GM23248 (cell line): Measurements from ENCODE around the gene PDIK1L. TPM values are rescaled to one million over a fixed set of nuclear protein-coding genes. Genes with fewer than 3 reads are reported as not detected.

Experiments used
- DNase-seq: peaks from one replicate; pipeline ENCODE4 v3.0.0-alpha.2; 2015
- H2AFZ ChIP-seq: fragments of 200-600 bp; sonication (generic); 2 replicates; pipeline ENCODE4 v1.6.1; 2016; ENCODE audit warnings: antibody characterized with exemption
- H3F3A ChIP-seq: fragments of 200-600 bp; sonication (generic); 2 replicates; pipeline ENCODE4 v1.6.1; 2016; ENCODE audit warnings: mild to moderate bottlenecking, antibody characterized with exemption, mixed run types; ENCODE audit not compliant: insufficient read depth
- H3K27ac ChIP-seq: fragments of 200-600 bp; sonication (generic); 2 replicates; pipeline ENCODE4 v1.5.1; 2016; ENCODE audit warnings: mild to moderate bottlenecking
- H3K27me3 ChIP-seq: fragments of 200-600 bp; sonication (generic); replicated peaks from 2 replicates; pipeline ENCODE4 v1.6.1; 2016; ENCODE audit warnings: mild to moderate bottlenecking; ENCODE audit not compliant: insufficient read depth
- H3K36me3 ChIP-seq: fragments of 200-600 bp; sonication (generic); 2 replicates; pipeline ENCODE4 v1.6.1; 2016; ENCODE audit warnings: low read depth, mild to moderate bottlenecking
- H3K4me1 ChIP-seq: fragments of 200-600 bp; sonication (generic); 2 replicates; pipeline ENCODE4 v1.6.1; 2016; ENCODE audit warnings: mild to moderate bottlenecking; ENCODE audit not compliant: insufficient read depth
- H3K4me2 ChIP-seq: fragments of 200-600 bp; sonication (generic); one replicate; pipeline ENCODE4 v1.6.1; 2016; ENCODE audit warnings: mild to moderate bottlenecking; ENCODE audit not compliant: unreplicated experiment
- H3K4me3 ChIP-seq: fragments of 200-600 bp; sonication (generic); 2 replicates; pipeline ENCODE4 v1.5.1; 2016; ENCODE audit warnings: mild to moderate bottlenecking
- H3K79me2 ChIP-seq: fragments of 200-600 bp; sonication (generic); 2 replicates; pipeline ENCODE4 v1.6.1; 2016; ENCODE audit warnings: mild to moderate bottlenecking; ENCODE audit not compliant: insufficient read depth
- H3K9ac ChIP-seq: fragments of 200-600 bp; sonication (generic); 2 replicates; pipeline ENCODE4 v1.6.1; 2016; ENCODE audit warnings: mild to moderate bottlenecking
- H3K9me2 ChIP-seq: fragments of 200-600 bp; sonication (generic); 2 replicates; pipeline ENCODE4 v1.6.1; 2016; ENCODE audit warnings: mixed run types, mild to moderate bottlenecking, moderate library complexity; ENCODE audit not compliant: insufficient read depth
- H3K9me3 ChIP-seq: fragments of 200-600 bp; sonication (generic); one replicate; pipeline ENCODE4 v1.6.1; 2017; ENCODE audit warnings: low read depth
- H4K20me1 ChIP-seq: fragments of 200-600 bp; sonication (generic); 2 replicates; pipeline ENCODE4 v1.6.0; 2016; ENCODE audit not compliant: insufficient read depth
- EZH2 ChIP-seq: fragments of 200-600 bp; sonication (generic); IDR thresholded peaks from 2 replicates; pipeline ENCODE4 v1.6.1; 2018; ENCODE audit warnings: antibody characterized with exemption, mild to moderate bottlenecking; ENCODE audit not compliant: insufficient read depth, poor library complexity, severe bottlenecking
- EZH2phosphoT487 ChIP-seq: fragments of 200-600 bp; sonication (generic); IDR thresholded peaks from 2 replicates; pipeline ENCODE4 v1.6.1; 2018; ENCODE audit warnings: antibody characterized with exemption, moderate library complexity, mild to moderate bottlenecking, low read depth; ENCODE audit not compliant: insufficient read depth
- WGBS, 2 experiments: methylation state at CpG; one replicate each; pipeline ENCODE4 v1.1.6; 2015 to 2017; ENCODE audit warnings: low lambda C conversion rate in 2 of 2, low coverage in 1 of 2; ENCODE audit errors: missing lambda C conversion rate in 2 of 2; 5-methylcytosine and 5-hydroxymethylcytosine counted together
- in situ Hi-C: fragments of 300-500 bp; cut with MboI; formaldehyde crosslinking; loops from 2 replicates; pipeline ENCODE4 v1.15.0; 2020
- polyA plus RNA-seq: library from polyadenylated mRNA; unstranded; fragments of >200 nt; fragmentation: Nextera tagmentation; extraction: Ambion mirVana; gene quantifications from 2 replicates; pipeline ENCODE4 v1.2.1, GENCODE V29; 2016
- total RNA-seq: library from RNA; depleted of rRNA; stranded (reverse); fragments of >200 nt; shearing (Covaris generic); gene quantifications from 2 replicates; pipeline ENCODE4 v1.2.3, GENCODE V29; 2014

Gene PDIK1L
- total and polyA plus RNA-seq, 2 experiments from 2014 or later = 3.5 to 6.6 TPM

- Histone ChIP-seq H4K20me1 (no peaks in the 10 kb centered on the region), H3K9me2 (no peaks in the 10 kb centered on the region), H3K79me2 (no peaks in the 10 kb centered on the region), H3F3A (no peaks in the 10 kb centered on the region), H3K4me3 (no peak overlapping the region), H2AFZ (no peak overlapping the region), H3K4me1 (no peaks in the 10 kb centered on the region), H3K27me3 (peaks cover 22% of the 10 kb centered on the region), H3K36me3 (no peaks in the 10 kb centered on the region), H3K4me2 (no peak overlapping the region), H3K9ac (no peak overlapping the region), H3K9me3 (no peaks in the 10 kb centered on the region), H3K27ac (no peak overlapping the region)
- WGBS, 2 experiments = 27 to 31% methylated on average over 12 of the region's 12 CpGs
- in situ Hi-C loops = no loop called here
- TF ChIP-seq EZH2 (no peak), EZH2phosphoT487 (no peak)
- no peak for DNase-seq
Measured at GRCh38 chr1:26156285-26157038, 44.8 kb downstream of the PDIK1L start.

- in situ Hi-C loops = no loop called here
- WGBS, 2 experiments = 83 to 84% methylated on average over 5 of the region's 5 CpGs
- no peak overlapping the region for H2AFZ ChIP-seq
Measured at GRCh38 chr1:26158271-26158907, 46.8 kb downstream of the PDIK1L start.

GRCh38 chr1:26158908-26159742 lies 47.5 kb downstream of the PDIK1L start, which contains the start of gene FAM110D:
TSS of gene FAM110D (plus strand) at chr1:26159079. CDS start at chr1:26161292, 2,213 bp downstream.
- no peaks in the 10 kb centered on the region for H3K9me2 ChIP-seq
- H3K9ac ChIP-seq = no peak within 1 kb of the TSS
- no peaks in the 10 kb centered on the region for H4K20me1 ChIP-seq
- no peaks in the 10 kb centered on the region for H3K79me2 ChIP-seq
- DNase-seq = no peak
- no peak within 1 kb of the TSS for H2AFZ ChIP-seq
- H3K4me3 ChIP-seq = no peak within 1 kb of the TSS
- no peak within 1 kb of the TSS for H3K4me2 ChIP-seq
- no peaks in the 10 kb centered on the region for H3F3A ChIP-seq
- no peaks in the 10 kb centered on the region for H3K9me3 ChIP-seq
- WGBS, 2 experiments = 53 to 72% methylated on average over 6 of the region's 6 CpGs
- no peaks in the 10 kb centered on the region for H3K4me1 ChIP-seq
- no peaks in the 10 kb centered on the region for H3K36me3 ChIP-seq
- in situ Hi-C loops = no loop called here
- no peak within 1 kb of the TSS for H3K27ac ChIP-seq
- peaks cover 16% of the 10 kb centered on the region for H3K27me3 ChIP-seq
- no peak for TF ChIP-seq EZH2
- no peak for TF ChIP-seq EZH2phosphoT487

More at GRCh38 chr1:26158271-26158907, 46.8 kb downstream of the PDIK1L start:
- H3K36me3 ChIP-seq = no peaks in the 10 kb centered on the region
- no peak overlapping the region for H3K4me2 ChIP-seq
- TF ChIP-seq EZH2phosphoT487 = no peak
- TF ChIP-seq EZH2 = no peak
- DNase-seq = no peak
- H4K20me1 ChIP-seq = no peaks in the 10 kb centered on the region
- peaks cover 14% of the 10 kb centered on the region for H3K27me3 ChIP-seq
- no peaks in the 10 kb centered on the region for H3K79me2 ChIP-seq
- no peaks in the 10 kb centered on the region for H3K4me1 ChIP-seq
- H3F3A ChIP-seq = no peaks in the 10 kb centered on the region
- no peak overlapping the region for H3K27ac ChIP-seq
- no peak overlapping the region for H3K4me3 ChIP-seq
- H3K9me2 ChIP-seq = no peaks in the 10 kb centered on the region
- H3K9ac ChIP-seq = no peak overlapping the region
- H3K9me3 ChIP-seq = no peaks in the 10 kb centered on the region

DNA sequence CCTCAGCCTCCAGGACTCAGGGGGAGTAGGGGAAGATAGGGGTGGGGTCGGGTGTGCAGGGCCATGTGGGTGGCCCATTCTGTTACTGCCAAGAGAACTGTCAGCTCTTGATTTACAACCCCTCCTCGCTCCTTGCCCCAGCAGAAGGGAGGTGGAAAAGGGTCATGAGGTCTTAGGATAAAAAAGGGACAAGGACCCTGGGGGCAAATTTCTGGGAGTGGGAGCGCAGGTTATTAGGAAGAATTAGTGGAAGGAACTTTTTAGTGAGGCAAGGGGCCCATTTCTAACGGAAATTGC lies 48.1 kb downstream of the PDIK1L start:
- WGBS, 2 experiments = 73 to 94% methylated on average over 3 to 4 of the region's 4 CpGs
- H3K9me2 ChIP-seq = no peaks in the 10 kb centered on the region
- no peaks in the 10 kb centered on the region for H3K79me2 ChIP-seq
- H3K9me3 ChIP-seq = no peaks in the 10 kb centered on the region
- H3K4me1 ChIP-seq = no peaks in the 10 kb centered on the region
- H3K27me3 ChIP-seq = peaks cover 16% of the 10 kb centered on the region
- DNase-seq = no peak
- H3F3A ChIP-seq = no peaks in the 10 kb centered on the region
- H3K36me3 ChIP-seq = no peaks in the 10 kb centered on the region
- no peak overlapping the region for H2AFZ ChIP-seq
- no peak overlapping the region for H3K9ac ChIP-seq
- no peak overlapping the region for H3K27ac ChIP-seq
- in situ Hi-C loops = no loop called here
- H4K20me1 ChIP-seq = no peaks in the 10 kb centered on the region
- TF ChIP-seq EZH2 (no peak), EZH2phosphoT487 (no peak)
- H3K4me2 ChIP-seq = no peak overlapping the region
- no peak overlapping the region for H3K4me3 ChIP-seq
